ENCODE data around the gene PTPRM.

PTPRM gene

GRCh38 chr18:7566567-7567473 is at the start of gene PTPRM:
TSS of gene PTPRM (plus strand) at chr18:7567316. CDS start at chr18:7567819, 503 bp downstream.
- peak; percentile 70 to 71 for DNase-seq (ENCODE audit: low read depth in 2 of 2)

DNA sequence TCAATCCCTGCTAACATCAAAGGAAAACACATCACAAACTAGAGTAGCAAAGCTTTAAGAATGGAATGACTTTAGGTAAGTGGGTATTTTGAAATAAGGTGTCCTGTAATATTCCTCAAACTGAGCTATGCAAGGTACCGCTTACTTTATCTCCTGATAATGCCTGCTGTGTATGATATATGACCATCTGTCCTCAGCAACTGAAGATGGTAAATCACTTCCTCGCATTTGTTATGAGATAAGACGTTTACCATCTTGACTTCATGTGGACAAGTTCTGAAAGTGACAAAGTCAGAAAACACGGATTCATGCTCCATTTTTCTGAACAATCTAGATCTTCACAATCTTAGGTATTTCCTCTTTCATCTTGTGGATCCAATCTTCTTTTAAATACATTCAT is 49.3 kb upstream of the PTPRM start:
- no peak for DNase-seq (ENCODE audit: low read depth in 2 of 2)

GRCh38 chr18:7520200-7520785 is 46.8 kb upstream of the PTPRM start:
- no peak for DNase-seq (ENCODE audit: low read depth in 2 of 2)

DNA sequence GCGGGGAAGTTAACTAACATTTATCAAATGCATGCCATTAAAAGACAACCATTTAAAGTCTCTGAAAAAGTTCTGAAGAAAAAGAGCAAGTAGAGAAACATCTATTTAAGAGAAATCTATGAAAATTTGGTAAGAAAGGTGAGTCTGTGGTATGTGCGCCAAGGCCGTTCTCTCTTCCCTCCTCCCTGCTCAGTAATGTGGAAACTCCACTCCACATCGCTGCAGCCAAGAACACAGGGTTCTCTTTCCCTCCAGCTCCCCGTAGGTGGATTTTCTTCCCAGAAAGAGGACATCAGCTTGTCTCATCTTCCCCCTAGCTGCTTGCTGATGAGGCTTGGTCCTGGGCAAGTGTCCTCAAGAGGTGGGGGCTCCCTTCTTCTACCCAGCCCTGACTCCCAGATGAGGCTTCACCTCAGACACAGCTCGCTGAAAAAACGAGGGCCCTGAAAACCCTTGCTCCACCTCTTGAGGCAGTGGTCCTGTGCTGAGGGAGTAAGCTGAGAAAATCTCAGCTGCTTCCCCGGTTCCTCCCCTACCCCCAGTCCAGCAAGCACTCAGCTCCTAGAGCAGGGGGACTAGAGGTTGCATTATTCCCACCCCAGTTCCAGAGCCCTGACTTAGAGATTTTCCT is 45.8 kb upstream of the PTPRM start:
- no peak for DNase-seq (ENCODE audit: low read depth in 2 of 2)

- no peak for DNase-seq (ENCODE audit: low read depth in 2 of 2)
These were observed 43.3 kb upstream of the PTPRM start for GRCh38 chr18:7523772-7524171.

GRCh38 chr18:7524786-7525185 is 42.3 kb upstream of the PTPRM start:
- DNase-seq (ENCODE audit: low read depth in 2 of 2): no peak

DNA sequence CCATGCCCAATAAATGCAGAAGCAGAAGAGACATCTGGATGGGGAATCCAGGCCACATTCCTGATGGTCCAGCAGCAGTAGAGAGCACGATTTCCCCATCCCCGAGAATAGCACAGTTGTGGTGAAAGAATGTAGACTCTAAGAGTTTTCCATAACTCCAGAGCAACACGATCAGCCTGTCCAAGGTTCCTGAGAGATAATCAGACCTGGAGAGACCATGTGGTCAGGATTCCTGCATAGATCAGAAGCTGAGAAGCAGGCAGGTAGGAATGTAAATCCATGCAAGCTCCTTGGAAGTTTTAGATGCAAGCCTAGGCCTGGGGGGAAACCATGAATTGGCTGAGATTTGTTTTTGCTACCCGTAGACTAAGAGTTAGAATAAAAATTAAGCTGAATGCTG is 34.2 kb upstream of the PTPRM start:
- no peak for DNase-seq (ENCODE audit: low read depth in 2 of 2)

GRCh38 chr18:7535436-7536205 is 31.5 kb upstream of the PTPRM start:
- peak in 1 of 2 experiments; percentile 2 for DNase-seq (ENCODE audit: low read depth in 2 of 2)

GRCh38 chr18:7537145-7537544 is 30.0 kb upstream of the PTPRM start:
- DNase-seq (ENCODE audit: low read depth in 2 of 2): no peak

DNA sequence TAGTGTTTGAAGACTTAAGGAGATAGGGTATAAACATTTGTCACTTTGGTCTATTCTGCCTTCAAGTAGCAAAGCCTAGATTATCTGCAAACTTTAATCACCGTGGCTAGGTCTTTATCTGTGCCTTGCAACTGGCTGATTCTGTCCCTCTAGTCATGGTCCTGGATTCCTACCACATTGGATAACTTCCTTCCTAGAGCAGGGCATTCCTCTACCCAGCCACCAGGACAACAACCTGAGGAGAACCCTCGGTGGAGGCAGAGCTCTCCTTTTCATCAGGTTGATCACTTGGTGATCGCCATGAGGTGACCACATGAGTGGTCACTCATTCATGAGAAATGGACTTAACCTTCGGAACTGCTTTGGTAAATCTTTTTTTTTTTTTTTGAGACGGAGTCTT is 25.3 kb upstream of the PTPRM start:
- no peak for DNase-seq (ENCODE audit: low read depth in 2 of 2)

- no peak for DNase-seq (ENCODE audit: low read depth in 2 of 2)
These were observed 22.4 kb upstream of the PTPRM start for GRCh38 chr18:7544686-7545085.

DNA sequence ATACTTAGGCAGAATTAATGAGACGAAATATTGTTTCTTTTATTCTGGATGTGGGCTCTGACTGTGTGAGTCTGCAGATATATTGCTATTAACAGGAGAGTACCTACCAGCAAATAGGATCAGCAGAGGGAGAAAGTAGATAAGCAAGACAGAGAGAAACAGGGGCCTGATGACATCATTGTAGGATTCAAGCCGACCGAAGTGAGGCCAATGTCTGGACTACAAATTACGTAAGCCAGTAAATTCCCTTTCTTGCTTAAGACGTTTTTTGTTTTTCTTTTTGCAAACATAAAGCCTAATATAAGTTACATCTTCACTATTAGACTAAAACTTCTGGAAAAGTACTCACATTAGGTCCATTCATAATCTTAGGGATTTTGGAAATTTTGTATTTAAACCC is 21.4 kb upstream of the PTPRM start:
- DNase-seq (ENCODE audit: low read depth in 2 of 2): no peak

DNA sequence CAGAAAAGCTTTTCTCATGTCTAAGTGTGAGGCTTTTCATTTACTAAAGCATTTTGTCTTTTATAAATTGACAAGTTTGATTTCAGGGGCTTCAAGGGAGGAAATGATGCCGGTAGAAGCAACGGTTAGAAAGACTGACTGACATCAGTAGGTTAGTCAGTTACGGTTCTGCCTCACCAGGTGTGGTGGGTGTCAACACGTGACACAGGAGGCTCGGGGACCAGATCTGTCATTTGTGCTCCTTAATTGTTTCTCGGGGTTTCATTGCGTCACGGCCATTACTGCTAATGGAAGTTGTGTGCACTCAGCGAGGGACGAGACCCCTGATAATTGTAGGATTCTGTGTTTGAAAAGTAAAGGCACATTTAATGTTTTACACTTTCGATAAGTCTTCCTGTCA is 18.9 kb upstream of the PTPRM start:
- no peak for DNase-seq (ENCODE audit: low read depth in 2 of 2)

DNA sequence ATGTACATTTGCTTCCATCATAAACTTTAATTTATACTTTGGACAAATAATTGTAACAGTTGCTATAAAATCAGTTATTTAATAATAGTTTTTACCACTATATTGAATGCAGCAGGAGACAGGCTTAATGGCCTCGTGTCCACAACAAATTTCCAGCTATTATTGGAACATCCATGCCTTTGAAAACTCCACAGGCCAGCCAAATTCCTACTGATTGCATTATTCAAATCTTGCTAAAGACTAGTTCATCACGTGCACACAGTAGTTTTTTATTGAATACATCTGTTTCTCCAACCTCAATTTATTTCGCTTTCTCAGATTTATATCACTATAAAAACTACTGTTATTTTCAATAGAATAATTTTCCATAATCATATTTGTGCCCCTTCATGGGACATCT is 18.4 kb upstream of the PTPRM start:
- no peak for DNase-seq (ENCODE audit: low read depth in 2 of 2)

- DNase-seq (ENCODE audit: low read depth in 2 of 2): no peak
These were observed 9.1 kb upstream of the PTPRM start for GRCh38 chr18:7557973-7558372.

- no peak for DNase-seq (ENCODE audit: low read depth in 2 of 2)
These were observed 8.3 kb upstream of the PTPRM start for GRCh38 chr18:7558769-7559168.

DNA sequence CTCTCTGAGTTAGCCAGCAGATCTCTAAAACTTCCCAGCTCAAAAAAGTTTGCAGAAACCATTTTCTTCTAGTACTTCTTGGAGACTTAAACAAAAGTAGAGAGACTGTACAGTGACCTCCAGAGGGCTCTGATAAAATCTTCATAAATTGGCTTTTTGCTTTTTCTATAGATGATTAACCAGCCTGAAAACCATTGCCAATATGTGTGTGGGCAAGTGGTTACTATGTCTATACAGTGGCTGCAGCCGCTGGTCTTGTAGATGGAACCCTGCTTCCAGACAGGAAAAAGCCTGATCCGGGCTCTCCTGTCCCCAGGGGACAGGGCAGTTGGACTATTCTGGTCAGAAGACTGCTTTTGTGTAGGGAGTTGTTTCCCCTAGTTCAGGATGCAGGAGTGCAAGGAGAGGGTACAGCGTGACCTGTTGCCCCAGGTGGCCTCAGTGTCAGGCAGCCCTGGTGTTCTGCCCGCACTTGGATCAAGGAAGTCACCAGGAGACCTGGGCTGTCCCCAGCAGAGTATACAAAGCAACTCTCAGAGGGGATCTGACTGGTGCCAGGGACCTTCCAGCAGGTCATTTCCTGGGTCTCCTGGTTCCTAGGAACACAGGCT is 7.3 kb upstream of the PTPRM start:
- DNase-seq (ENCODE audit: low read depth in 2 of 2): no peak

DNA sequence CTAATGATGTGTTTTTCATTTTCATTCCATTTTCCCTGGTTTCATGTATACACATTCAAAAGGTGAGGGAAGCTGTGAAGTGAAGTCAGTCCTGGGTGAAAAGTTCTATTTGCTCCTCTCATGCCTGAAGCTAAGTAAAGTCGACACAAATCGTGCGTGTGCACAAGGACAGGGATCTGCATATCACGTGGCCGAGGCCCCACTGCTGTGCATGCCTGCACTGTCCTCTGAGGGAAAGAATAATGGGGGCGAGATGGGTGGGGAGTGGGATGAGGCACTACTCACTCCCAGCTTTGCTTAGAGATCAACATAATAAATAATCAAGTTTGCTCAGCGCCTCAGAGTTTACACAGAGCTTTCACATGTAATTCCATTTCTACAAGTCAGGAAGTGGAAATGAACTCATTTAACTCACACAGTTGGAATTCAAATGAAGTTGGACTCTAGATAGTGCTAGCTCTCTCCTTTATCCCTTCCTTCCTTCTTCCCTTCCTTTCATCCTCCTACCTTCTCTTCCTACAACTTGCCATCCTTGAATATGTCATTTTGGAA is 5.1 kb upstream of the PTPRM start:
- DNase-seq (ENCODE audit: low read depth in 2 of 2): no peak

DNA sequence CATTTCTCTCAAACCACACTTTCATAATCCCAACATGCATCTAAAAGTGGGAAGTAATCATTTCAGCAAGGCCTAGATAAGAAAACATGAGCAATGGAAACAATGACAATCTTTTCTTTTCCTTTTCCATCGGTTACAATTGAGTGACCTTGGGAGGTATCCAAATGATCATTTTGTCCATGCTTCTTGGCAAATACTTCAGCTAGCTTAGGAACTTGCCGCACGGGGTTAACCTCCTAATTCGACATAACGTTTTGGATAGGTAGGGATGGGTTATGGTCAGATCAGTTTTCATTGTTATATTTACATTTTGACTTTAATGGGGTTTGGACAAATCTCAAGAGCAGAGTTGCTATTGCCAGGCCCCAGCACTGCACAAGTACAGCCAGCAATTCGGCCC is 4.6 kb upstream of the PTPRM start:
- DNase-seq (ENCODE audit: low read depth in 2 of 2): no peak

DNA sequence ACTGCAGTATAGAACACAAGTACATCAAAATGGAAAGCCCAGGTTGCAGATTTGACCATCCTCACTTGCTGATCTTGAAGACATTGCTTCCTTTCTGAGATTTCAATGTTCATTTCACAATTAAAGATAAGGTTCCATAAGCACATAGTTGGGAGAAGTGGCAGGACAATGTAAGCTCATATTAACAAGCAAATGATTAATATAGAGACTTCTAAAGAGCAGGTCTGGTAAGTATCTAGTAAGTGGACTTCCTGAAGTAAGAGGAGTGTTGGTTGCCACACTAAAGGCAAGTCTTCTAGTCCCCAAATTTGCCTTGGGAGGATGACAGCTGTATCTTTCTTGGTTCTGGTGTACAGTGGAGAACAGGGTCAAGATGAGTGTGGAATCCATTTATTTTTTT is 1.4 kb upstream of the PTPRM start:
- DNase-seq (ENCODE audit: low read depth in 2 of 2): no peak

DNA sequence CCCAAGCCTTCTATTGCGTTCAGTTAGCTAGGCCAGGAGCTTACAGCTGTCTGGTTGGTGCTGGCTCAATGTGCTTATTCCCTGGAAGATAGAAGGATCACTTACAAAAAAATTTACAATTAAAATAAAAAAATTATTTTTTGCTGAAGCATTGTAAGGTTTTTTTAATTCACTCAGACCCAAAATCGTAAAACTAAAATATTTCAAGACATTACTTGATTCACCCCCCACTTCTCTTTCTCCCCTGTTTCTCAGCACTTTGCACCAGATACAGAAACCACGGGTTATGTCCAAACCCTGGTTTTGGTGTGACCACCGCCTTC is 911 bp upstream of the PTPRM start:
- no peak for DNase-seq (ENCODE audit: low read depth in 2 of 2)
